ENCODE measurements around the gene RABEPK. TPM values are rescaled to one million over a fixed set of nuclear protein-coding genes. Genes with fewer than 3 reads are reported as not detected.
"Not testable (repeated sequence)": the region's sequence is repeated elsewhere in the genome, so short reads cannot be mapped to it uniquely, and the experiment has no call there.

Gene RABEPK
- total RNA-seq, 2 experiments from 2014 or later, result 14.6 to 17.2 TPM

DNA sequence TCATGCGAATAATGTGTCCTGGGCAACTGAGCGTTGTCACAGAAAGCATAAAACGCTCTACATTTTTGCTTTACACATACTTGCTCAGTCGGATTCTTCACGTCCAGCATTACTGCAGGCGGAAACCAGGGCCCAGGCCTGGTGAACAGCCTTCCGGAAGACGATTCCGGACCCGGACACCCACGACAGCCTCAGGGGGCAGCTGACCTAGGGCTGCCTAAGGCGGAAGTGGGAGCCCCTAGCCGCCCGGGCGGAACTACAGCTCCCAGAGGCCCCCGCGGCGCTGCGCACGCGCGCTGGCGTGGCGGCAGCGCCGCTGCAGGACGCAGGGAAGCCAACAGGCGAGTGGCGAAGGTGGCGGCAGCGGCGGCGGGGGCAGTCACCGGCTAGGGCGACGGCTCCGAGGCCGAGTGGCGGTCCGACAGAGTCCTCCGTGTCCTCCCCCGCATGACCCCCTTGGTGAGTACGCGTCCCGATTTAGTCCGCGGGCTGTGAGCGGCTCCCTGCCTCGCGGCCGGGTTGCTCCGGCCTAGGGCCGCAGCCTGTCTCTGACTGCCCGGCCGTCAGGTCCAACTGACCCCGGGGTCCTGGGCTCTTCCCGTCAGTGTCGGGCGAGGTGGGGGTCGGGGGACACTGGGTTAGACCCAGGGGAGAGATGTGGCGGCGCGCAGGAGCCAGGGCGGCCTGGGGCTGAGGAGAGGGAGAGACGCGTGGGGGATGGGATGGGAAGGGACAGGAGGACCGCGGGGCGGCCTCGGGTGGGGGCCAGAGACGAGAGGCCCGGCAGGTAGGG, 61.4 kb downstream of the RABEPK start, which contains the start of gene GAPVD1:
Gene GAPVD1, plus strand, starts transcription at position 326 of the 793 bp plus-strand sequence. CDS start 37,096 bp downstream, outside the sequence.
- H3K4me3 Mint-ChIP-seq, result peak within 1 kb of the TSS; percentile 98
- peak within 1 kb of the TSS; percentile 97 for H3K27ac Mint-ChIP-seq

DNA sequence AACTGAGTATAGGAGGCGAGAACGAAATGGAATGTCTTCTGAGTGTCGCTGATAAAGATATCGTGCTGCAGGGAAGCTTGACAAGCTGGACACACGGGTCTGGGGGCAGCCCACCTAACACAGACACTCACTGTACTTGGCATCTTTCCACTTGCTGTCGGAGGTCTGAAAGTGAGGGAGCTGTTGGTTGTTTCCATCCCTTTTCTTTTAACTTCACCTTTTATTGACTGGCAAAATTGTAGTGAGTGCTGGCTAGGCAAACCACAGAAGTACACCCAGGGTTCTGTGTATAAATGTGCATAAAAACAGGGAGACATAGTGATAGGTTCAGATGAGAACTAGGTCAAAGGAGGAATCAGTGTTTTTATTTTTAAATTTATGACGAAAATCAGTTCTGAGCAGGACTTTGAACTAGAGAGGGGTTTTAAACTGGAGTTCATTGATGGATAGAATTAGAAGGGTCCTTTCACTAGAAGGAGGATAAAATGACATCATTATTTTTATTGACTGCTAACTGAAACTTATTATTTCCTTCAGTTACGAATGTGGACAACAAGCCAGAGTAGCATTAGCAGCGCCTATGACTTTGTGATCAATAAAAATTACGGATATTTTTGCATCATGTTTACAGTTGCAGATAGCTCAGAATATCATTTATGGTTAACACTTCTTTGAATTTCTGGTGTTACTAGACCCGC, 62.1 kb downstream of the RABEPK start:
- H3K27me3 Mint-ChIP-seq, result no peaks in the 10 kb centered on the region
- CTCF ChIA-PET, result interaction anchor here (0.6 to 1.0 kb wide), 3 partner anchors 21 to 116 kb away, joined by 3 to 4 read pairs (median 3); partner anchors contain the start of gene HSPA5
- DNase-seq, result peak; percentile 18
- H3K36me3 Mint-ChIP-seq (ENCODE audit: low read depth), result peaks cover 24% of the 10 kb centered on the region
- H3K4me1 Mint-ChIP-seq, result peaks cover 38% of the 10 kb centered on the region
- POLR2A ChIA-PET, result interaction anchor here (0.6 kb wide), 1 partner anchor 19 kb away, joined by 3 read pairs; no protein-coding TSS in a partner anchor
- peak overlapping the region; percentile 92 for H3K27ac Mint-ChIP-seq
- H3K9me3 Mint-ChIP-seq, result no peaks in the 10 kb centered on the region
- H3K4me3 Mint-ChIP-seq, result peak overlapping the region; percentile 98

More for the DNA sequence above, 61.4 kb downstream of the RABEPK start, which contains the start of gene GAPVD1:
- Mint-ChIP-seq H3K4me1 (peaks cover 38% of the 10 kb centered on the region), H3K9me3 (no peaks in the 10 kb centered on the region), H3K27me3 (peaks cover 2% of the 10 kb centered on the region), H3K36me3 (ENCODE audit: low read depth) (peaks cover 20% of the 10 kb centered on the region)
- POLR2A ChIA-PET, result interaction anchor here (0.6 to 1.8 kb wide), 3 partner anchors 18 to 321 kb away, joined by 3 to 13 read pairs (median 3); partner anchors contain the start of gene HSPA5
- CTCF ChIA-PET, result interaction anchor here (0.6 to 2.1 kb wide), 9 partner anchors 9 to 801 kb away, joined by 3 to 14 read pairs (median 4); partner anchors contain the start of gene HSPA5
- DNase-seq, result peak; percentile 88

DNA sequence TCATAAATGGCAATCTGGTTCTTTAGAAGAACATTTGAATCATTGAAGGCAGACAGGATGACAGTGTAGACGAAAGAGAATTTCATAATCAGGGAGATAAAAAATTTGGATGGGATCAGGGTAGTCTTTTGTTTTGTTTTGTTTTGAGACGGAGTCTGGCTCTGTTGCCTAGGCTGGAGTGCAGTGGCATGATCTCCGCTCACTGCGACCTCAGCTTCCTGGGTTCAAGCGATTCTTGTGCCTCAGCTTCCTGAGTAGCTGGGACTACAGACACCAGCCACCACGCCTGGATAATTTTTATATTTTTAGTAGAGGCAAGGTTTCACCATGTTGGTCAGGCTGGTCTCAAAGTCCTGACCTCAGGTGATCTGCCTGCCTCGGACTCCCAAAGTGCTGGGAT, 63.7 kb downstream of the RABEPK start:
- DNase-seq, result peak; percentile 36
- Mint-ChIP-seq H3K4me1 (peaks cover 44% of the 10 kb centered on the region), H3K27ac (peak overlapping the region; percentile 76), H3K36me3 (ENCODE audit: low read depth) (peaks cover 31% of the 10 kb centered on the region), H3K4me3 (peak overlapping the region; percentile 98)
- H3K27me3 Mint-ChIP-seq, POLR2A ChIA-PET, H3K9me3 Mint-ChIP-seq: not testable (repeated sequence)
- CTCF ChIA-PET, result interaction anchor here (2.8 kb wide), 1 partner anchor 8 kb away, joined by 8 read pairs; no protein-coding TSS in a partner anchor

DNA sequence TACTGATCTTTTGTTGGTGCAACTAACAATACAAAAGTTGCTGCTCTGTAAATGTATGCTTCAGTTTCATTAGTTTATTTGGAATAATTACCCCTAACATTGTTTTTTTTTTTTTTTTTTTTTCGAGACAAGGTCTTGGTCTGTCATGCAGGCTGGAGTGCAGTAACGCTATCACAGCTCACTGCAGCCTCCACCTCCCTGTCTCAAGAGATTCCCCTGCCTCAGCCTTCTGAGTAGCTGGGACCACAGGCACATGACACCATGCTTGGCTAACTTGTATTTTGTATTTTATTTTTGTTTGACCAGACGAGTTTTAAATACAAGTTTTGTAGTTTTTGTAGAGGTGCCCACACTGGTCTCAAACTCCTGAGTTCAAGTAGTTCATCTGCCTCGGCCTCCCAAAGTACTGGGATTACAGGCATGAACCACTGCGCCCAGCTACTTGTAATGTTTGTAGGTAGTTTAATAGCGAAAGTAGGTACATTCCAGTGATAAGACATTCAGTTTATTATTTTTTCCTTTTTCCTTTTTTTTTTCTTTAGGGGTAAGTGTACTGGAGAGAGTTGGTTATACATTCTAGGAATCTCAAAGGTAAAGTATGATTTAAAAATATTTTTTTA, 68.2 kb downstream of the RABEPK start:
- H3K27ac Mint-ChIP-seq, result no peak overlapping the region
- ChIA-PET CTCF (interaction anchor here (0.6 to 1.1 kb wide), 5 partner anchors 23 to 933 kb away, joined by 3 to 4 read pairs (median 3); no protein-coding TSS in a partner anchor), POLR2A (no interaction called here)
- H3K9me3 Mint-ChIP-seq, result no peaks in the 10 kb centered on the region
- no peaks in the 10 kb centered on the region for H3K27me3 Mint-ChIP-seq
- no peak overlapping the region for H3K4me3 Mint-ChIP-seq
- no peak for DNase-seq
- peaks cover 29% of the 10 kb centered on the region for H3K4me1 Mint-ChIP-seq
- H3K36me3 Mint-ChIP-seq (ENCODE audit: low read depth), result peaks cover 38% of the 10 kb centered on the region

DNA sequence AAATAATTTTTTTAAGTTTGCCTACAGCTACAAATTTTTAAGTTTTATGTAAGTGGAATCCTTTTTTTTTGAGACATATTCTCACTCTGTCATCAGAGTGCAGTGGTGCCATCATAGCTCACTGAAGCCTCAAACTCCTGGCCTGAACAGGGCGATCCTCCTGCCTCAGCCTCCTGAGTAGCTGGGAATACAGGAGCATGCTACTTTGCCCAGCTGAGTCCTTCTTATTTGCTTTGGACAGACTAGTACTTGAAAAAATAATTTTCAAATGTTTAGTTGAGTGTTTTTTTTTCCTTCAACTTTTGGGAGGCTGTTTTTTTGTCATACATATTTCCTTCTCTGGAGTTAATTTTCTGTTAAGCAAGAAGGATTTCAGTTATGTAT, 68.7 kb downstream of the RABEPK start:
- Mint-ChIP-seq H3K27me3 (no peaks in the 10 kb centered on the region), H3K4me3 (no peak overlapping the region), H3K36me3 (ENCODE audit: low read depth) (peaks cover 35% of the 10 kb centered on the region), H3K4me1 (peaks cover 24% of the 10 kb centered on the region), H3K9me3 (no peaks in the 10 kb centered on the region), H3K27ac (no peak overlapping the region)
- CTCF ChIA-PET, result interaction anchor here (0.8 to 1.1 kb wide), 3 partner anchors 29 to 497 kb away, joined by 3 to 4 read pairs (median 3); no protein-coding TSS in a partner anchor
- no peak for DNase-seq
- POLR2A ChIA-PET, result no interaction called here

DNA sequence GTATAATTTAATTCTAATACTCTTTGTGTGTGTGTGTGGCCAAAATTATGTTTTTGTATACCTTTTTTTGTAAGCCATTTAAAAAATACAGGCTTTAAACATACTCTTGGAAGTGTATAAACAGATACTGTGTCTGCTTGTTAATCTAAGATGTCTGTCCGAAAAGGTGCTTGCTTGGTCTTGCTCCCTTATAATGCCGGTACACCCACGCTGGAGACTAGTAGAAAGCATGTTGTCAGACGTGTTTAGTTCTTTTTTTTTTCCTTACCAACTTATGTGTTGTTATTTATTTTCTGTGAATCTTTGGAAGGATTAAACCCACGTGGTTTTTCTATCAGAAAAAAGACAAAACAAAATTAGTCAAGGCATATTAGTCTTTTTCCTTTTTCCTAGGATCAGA, 70.7 kb downstream of the RABEPK start:
- peaks cover 25% of the 10 kb centered on the region for H3K36me3 Mint-ChIP-seq (ENCODE audit: low read depth)
- H3K4me1 Mint-ChIP-seq, result peaks cover 12% of the 10 kb centered on the region
- DNase-seq, result no peak
- POLR2A ChIA-PET, result no interaction called here
- H3K27ac Mint-ChIP-seq, result no peak overlapping the region
- no peak overlapping the region for H3K4me3 Mint-ChIP-seq
- H3K9me3 Mint-ChIP-seq, result no peaks in the 10 kb centered on the region
- no peaks in the 10 kb centered on the region for H3K27me3 Mint-ChIP-seq
- CTCF ChIA-PET, result interaction anchor here (1.2 kb wide), 1 partner anchor 10 kb away, joined by 3 read pairs; the partner anchor contains the start of gene GAPVD1

DNA sequence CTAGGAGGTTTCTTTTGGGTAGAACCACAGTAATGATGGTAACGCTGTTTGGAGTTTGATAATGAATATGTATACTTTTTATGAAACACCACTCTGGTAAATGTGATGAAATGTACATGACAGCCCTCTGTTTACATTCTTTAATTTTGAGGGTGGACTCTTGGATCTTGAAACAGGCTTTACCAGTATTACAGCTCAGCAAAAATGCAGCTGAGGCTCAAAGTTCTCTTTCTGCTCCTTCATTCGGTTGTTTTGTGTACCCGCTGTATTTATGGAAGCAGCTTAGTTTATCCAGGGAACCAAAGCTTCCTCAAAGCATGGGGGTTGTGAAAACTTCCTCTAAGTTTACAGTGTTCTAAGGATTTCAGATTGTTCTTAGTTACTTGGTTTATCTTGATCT, 72.4 kb downstream of the RABEPK start:
- Mint-ChIP-seq H3K4me1 (peaks cover 14% of the 10 kb centered on the region), H3K4me3 (no peak overlapping the region), H3K36me3 (ENCODE audit: low read depth) (peaks cover 19% of the 10 kb centered on the region), H3K27me3 (no peaks in the 10 kb centered on the region), H3K27ac (no peak overlapping the region), H3K9me3 (no peaks in the 10 kb centered on the region)
- ChIA-PET CTCF (interaction anchor here (1.0 kb wide), 1 partner anchor 108 kb away, joined by 3 read pairs; no protein-coding TSS in a partner anchor), POLR2A (no interaction called here)
- DNase-seq, result no peak

DNA sequence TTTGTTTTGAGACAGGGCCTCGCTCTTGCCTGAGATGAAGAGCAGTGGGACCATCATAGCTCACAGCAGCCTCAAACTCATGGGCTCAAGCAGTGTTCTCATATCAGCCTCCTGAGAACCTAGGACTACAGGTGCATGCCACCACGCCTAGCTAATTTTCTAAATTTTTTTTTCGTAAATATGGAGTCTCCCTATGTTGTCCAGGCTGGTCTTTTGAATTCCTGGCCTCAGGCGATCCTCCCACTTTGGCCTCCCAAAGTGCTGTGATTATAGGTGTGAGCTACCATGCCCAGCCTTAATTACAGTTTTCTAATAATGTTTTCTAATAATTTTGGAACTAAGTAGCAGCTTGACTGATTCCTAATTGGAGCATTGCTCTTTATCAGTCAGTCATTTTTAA, 76.4 kb downstream of the RABEPK start:
- DNase-seq, result no peak
- Mint-ChIP-seq H3K4me1 (peaks cover 5% of the 10 kb centered on the region), H3K27me3 (no peaks in the 10 kb centered on the region), H3K36me3 (ENCODE audit: low read depth) (peaks cover 4% of the 10 kb centered on the region), H3K9me3 (no peaks in the 10 kb centered on the region), H3K27ac (no peak overlapping the region), H3K4me3 (no peak overlapping the region)
- ChIA-PET CTCF (interaction anchor here (0.6 kb wide), 1 partner anchor 51 kb away, joined by 3 read pairs; no protein-coding TSS in a partner anchor), POLR2A (interaction anchor here (0.6 kb wide), 1 partner anchor 110 kb away, joined by 3 read pairs; no protein-coding TSS in a partner anchor)

DNA sequence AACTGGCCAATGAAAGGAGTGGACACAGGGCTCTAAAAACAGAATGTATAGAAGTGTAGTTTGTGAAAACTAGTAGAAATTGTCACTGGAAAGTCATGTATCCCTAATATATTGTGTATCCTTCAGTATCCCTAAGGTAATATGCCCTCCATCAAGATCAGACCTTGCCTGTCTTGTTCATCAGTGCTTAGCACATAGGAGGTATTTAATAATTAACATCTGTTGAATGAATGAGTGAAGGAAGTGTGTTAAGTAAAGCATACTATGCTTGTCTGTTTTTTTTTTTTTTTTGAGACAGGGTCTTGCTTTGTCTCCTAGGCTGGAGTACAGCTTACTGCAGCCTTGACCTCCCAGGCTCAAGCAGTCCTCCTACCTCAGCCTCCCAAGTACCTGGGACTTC, 77.1 kb downstream of the RABEPK start:
- no peaks in the 10 kb centered on the region for H3K9me3 Mint-ChIP-seq
- POLR2A ChIA-PET, result interaction anchor here (0.6 kb wide), 1 partner anchor 111 kb away, joined by 3 read pairs; no protein-coding TSS in a partner anchor
- no peaks in the 10 kb centered on the region for H3K27me3 Mint-ChIP-seq
- H3K4me3 Mint-ChIP-seq, result no peak overlapping the region
- peaks cover 3% of the 10 kb centered on the region for H3K36me3 Mint-ChIP-seq (ENCODE audit: low read depth)
- DNase-seq, result no peak
- no peak overlapping the region for H3K27ac Mint-ChIP-seq
- CTCF ChIA-PET, result no interaction called here
- H3K4me1 Mint-ChIP-seq, result peaks cover 7% of the 10 kb centered on the region

DNA sequence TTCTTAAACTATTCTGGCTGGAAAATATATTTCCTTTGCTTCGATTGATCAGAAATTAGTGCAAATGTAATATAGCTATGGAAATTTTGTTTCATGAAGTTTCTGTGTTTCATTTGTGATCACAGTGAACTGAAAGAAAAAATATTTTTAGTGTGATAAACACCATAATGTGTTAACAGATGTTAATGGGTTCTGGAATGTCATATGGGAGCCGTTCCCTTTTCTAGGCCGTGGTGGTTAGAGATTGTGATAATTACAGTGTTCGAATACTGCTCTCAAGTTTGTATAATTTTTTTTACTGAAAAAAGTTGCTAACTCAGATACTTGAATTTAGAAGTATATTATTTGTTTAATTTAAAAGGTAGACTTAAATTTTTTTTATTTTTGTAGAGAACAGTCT, 80.6 kb downstream of the RABEPK start:
- CTCF ChIA-PET, result interaction anchor here (0.6 to 0.7 kb wide), 2 partner anchors 63 to 69 kb away, joined by 3 to 4 read pairs; no protein-coding TSS in a partner anchor

More for the DNA sequence above, 80.6 kb downstream of the RABEPK start:
- Mint-ChIP-seq H3K27ac (no peak overlapping the region), H3K9me3 (no peaks in the 10 kb centered on the region), H3K27me3 (no peaks in the 10 kb centered on the region), H3K4me1 (peaks cover 6% of the 10 kb centered on the region), H3K36me3 (ENCODE audit: low read depth) (no peaks in the 10 kb centered on the region), H3K4me3 (no peak overlapping the region)
- no peak for DNase-seq
- POLR2A ChIA-PET, result no interaction called here
